Measurements from ENCODE around the gene GPBAR1.

DNA sequence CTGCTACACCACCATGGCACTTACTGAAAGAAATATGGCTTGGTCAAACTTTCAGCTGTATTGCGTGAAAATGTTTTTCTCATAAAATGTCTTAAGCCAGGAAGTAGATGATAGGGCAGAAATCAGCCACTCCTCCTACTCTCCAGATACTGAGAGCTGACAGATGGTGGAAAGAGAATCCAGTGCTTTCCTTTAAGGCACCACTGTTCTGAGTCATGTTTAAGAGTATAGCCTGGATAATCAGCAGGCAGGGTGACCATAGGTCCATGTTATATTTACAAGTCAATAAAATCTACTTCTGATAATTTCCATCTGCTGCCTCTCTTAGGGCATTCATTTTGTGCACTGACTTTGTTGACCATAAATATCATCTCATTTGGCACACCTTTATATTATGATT lies 21.9 kb upstream of the GPBAR1 start:
- TF ChIP-seq, protein P1, sequence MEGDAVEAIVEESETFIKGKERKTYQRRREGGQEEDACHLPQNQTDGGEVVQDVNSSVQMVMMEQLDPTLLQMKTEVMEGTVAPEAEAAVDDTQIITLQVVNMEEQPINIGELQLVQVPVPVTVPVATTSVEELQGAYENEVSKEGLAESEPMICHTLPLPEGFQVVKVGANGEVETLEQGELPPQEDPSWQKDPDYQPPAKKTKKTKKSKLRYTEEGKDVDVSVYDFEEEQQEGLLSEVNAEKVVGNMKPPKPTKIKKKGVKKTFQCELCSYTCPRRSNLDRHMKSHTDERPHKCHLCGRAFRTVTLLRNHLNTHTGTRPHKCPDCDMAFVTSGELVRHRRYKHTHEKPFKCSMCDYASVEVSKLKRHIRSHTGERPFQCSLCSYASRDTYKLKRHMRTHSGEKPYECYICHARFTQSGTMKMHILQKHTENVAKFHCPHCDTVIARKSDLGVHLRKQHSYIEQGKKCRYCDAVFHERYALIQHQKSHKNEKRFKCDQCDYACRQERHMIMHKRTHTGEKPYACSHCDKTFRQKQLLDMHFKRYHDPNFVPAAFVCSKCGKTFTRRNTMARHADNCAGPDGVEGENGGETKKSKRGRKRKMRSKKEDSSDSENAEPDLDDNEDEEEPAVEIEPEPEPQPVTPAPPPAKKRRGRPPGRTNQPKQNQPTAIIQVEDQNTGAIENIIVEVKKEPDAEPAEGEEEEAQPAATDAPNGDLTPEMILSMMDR (IDR thresholded peaks at IDR 0.05): no peak
- TF ChIP-seq EZH2 (IDR thresholded peaks at IDR 0.05; ENCODE audit: borderline replicate concordance, insufficient read depth, low read depth, low read length, poor library complexity, severe bottlenecking): no peak
